ENCODE data around the gene POC1B.

Gene POC1B

DNA sequence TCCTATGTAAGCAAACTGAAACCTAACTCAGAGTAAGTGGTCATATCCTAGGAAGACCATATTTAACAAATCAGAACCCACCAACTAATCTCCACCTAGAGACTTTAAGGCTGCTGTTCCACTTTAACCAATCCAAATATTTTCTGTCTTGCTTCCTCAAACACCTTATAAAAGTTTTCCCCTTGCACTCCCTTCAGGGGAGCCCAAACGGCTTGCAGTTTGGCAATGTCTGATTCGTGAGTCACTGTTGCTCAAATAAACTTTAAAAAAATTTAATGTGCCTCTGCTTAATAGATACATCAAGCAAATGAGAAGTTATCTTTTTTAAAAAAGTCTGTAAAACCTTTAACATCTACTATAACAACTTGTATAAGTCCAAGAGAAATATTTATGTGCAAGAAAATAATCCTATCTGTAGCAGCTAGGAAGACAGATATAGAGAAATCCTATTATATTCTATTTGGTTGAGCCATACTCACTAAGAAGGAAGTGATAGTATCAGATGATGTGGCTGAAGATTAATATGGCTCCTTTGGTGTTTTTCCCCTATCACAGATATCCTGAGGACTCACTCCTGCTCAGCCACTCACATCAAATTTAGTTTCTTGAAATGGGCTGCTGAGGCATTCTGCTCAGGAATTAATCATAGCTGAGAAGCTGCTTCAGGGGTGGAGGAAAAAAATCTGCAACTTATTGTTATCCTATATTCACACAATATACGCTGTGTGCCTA is 108.4 kb downstream of the POC1B start:
- no peak for DNase-seq

- DNase-seq = no peak
These were observed 109.6 kb downstream of the POC1B start for GRCh38 chr12:89416049-89416792.

GRCh38 chr12:89414851-89415250 is 111.0 kb downstream of the POC1B start:
- DNase-seq = no peak

- no peak for DNase-seq
These were observed 111.5 kb downstream of the POC1B start for GRCh38 chr12:89414322-89414721.

- no peak for DNase-seq
These were observed 112.6 kb downstream of the POC1B start for GRCh38 chr12:89413234-89413633.

- no peak for DNase-seq
These were observed 113.2 kb downstream of the POC1B start for GRCh38 chr12:89412665-89413064.

GRCh38 chr12:89411846-89412245 is 114.0 kb downstream of the POC1B start:
- no peak for DNase-seq

GRCh38 chr12:89411234-89411633 is 114.6 kb downstream of the POC1B start:
- no peak for DNase-seq

DNA sequence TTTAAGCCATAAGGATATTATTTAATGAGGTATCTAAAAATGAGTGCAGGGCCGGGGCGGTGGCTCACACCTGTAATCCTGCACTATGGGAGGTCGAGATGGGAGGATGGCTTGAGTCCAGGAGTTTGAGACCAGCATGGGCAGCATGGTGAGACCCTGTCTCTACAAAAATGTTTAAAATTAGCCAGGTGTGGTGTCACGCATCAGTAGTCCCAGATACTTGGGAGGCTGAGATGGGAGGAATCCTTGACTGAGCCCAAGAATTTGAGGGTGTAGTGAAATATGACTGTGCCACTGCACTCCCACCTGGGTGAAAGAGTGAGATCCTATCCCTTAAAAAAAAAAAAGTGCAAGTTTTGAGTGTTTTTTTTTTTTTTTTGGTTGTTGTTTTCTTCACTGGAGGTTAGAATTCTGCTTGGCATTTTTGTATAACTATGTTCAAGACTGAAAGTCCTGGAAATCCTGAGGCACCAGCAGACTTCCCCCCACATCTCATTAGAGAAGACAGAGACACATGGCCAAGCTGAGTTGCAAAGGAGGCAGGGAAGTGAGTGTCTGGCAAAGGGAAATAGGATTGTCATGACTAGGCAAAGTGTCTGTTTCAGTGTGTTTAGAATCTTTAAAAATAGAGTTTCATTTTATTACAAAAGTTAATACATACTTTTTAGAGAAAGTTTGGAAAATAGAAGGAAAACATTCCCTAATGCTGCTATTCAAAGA is 120.1 kb downstream of the POC1B start:
- no peak for DNase-seq

DNA sequence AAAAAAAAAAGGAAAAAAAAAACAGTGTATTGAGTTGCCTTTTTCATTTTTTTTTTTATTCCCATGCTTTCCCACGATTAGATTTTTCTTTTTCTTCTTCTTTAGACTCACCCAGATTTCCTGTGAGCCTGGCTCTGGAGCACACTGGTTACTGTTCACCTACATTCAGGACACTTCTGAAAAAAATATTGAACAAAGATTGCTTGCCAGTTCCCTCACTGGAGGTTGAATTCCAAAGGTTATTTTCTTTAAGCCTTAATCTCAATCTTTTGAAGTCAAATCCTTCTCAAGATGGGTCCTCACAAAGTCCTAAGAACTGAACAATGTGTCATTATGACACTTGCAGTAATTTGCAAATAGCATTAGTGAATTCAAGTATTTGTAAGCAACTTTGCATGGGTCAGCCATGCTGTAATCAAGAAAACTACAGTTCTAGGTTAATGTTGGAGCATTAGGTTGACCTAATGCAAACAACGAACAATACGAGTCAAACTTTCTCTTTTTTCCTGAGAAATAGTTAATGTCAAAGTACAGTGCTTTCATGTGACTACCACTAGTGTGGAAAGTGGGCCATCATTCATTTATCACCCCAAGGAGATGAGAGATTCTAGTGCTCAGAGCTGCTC is 124.3 kb downstream of the POC1B start:
- no peak for DNase-seq

DNA sequence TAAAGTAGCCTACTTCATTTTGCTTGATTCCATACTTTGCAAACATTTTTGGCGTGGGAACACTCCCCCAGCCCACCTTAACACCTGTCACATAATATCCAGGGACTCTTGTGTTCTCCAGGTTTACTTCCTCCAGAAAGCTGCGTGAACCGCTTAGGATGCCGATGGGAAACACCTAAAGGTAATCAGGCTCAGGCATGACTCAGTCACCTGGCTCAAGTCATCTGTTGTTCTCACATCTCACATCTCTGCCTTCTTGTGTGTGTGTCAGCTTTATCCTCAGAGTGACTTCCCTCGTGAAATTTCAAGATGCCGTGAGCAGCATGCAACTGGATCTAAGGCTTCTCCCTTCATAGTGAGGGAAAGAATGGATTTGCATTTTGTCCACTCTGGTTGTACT is 125.4 kb downstream of the POC1B start:
- no peak for DNase-seq

GRCh38 chr12:89395712-89396111 is 130.1 kb downstream of the POC1B start:
- no peak for DNase-seq

DNA sequence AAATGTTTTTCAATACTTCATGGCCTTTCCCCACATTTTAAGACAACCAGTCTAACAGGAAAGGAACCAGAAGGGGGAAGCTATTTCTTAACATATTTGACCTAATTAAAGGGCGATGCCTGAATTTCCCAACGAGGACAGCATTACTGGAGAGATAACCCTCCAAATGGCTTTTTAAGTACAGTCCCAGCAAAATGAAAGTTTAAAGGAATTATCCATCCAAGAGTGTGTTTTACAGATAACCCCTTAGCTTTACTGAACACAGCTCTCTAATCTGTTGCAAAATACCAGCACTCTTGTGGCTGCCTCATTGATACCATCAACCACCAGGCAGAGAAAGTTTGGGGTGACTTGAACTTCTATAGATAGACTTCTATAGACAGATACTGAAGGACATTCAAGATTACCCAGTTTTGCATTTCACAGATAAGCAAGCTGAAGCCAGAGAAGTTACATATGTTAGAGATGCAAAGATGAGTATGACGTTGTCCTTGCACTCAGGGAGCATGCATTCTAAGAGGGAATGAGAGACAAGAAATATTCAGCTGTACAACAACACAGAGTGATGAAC is 132.2 kb downstream of the POC1B start:
- DNase-seq = no peak

- no peak for DNase-seq
These were observed 133.5 kb downstream of the POC1B start for GRCh38 chr12:89392391-89392790.

DNA sequence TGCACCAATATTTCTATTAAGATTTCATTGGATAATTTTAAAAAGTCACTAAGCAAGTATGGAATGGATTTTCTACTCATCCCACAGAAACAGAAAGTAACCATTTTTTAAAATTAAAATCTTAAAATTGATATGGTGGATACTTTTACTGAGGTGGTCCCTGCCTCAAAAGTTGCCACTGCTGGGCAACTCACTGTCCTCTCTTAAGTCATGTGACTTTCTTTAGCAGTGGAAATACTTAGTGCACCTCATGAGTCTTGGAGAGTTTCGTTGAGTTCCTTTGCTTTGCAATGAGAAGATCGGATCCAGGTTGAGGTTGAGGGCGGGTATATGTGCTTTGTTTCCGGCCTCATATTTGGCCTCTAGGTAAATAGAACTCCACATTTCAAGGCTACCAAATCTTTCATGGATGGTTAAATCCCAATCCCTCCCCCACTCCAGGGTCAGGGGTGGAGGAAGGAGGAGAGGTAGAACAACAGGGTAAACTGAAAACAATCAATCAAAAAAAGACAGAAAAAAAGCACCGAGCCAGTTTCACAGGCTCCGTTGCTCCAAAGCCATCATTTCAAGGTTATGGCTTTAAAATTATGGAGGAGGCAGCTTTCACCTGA is 134.0 kb downstream of the POC1B start:
- DNase-seq = no peak

GRCh38 chr12:89390802-89391673 is 134.8 kb downstream of the POC1B start:
- DNase-seq = no peak

GRCh38 chr12:89389755-89390661 is 135.8 kb downstream of the POC1B start:
- no peak for DNase-seq

- DNase-seq = no peak
These were observed 139.7 kb downstream of the POC1B start for GRCh38 chr12:89386138-89386537.

- DNase-seq = no peak
These were observed 141.0 kb downstream of the POC1B start for GRCh38 chr12:89384807-89385206.

DNA sequence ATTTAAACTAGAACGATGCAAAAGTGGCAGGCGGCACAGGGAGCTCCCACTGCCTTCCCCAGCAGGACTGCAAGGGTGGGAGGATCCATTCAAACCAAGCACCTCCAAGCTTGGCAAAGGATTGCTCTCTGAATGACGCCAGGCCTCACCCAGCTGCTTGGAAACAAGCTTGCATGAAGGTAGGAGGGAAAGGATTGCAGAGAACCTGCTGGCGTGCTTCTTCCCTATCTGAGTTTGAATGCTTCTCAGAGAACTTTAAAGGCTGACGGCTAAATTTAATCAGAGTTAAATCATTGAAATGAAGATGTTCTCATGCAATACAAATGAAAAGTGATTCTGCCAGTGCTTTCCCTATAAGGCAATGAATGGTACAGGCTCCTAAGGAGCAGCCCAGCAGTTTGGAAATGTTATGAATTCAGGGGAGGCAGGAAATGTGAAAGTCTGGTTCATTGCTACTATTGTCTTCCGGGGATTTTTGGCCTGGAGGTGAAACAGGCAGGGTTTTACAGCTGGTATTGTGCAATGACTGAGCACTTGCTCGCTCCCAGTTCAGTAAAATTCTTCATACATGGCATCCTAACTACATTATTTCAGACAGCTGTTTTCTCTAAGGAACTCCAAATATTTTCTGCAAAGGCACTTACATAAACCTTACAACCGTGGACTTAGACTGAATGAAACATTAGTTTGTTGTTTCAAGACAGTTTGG is 141.6 kb downstream of the POC1B start:
- no peak for DNase-seq
